ENCODE measurements around the gene SLC16A4.

The SLC16A4 gene

GRCh38 chr1:110335265-110335664, 55.6 kb downstream of the SLC16A4 start:
- peaks cover 6% of the 10 kb centered on the region for H4K20me1 ChIP-seq (ENCODE audit: insufficient read depth, low read length)
- no peak overlapping the region for H3K27ac ChIP-seq (ENCODE audit: low read length)
- H3K9me3 ChIP-seq (ENCODE audit: insufficient read depth, low read length, severe bottlenecking): no peaks in the 10 kb centered on the region
- no peak overlapping the region for H3K4me2 ChIP-seq (ENCODE audit: insufficient read depth, low read length)
- no peak overlapping the region for H3K4me3 ChIP-seq (ENCODE audit: low read depth in 1 of 2, low read length in 2 of 2)
- peaks cover 10% of the 10 kb centered on the region for H3K36me3 ChIP-seq (ENCODE audit: insufficient read depth, low read length)
- H3K79me2 ChIP-seq (ENCODE audit: insufficient read depth, low read length): peaks cover 22% of the 10 kb centered on the region
- no peak overlapping the region for H2AFZ ChIP-seq (ENCODE audit: low read depth, low read length)
- peaks cover 22% of the 10 kb centered on the region for H3K4me1 ChIP-seq (ENCODE audit: insufficient read depth, low read length)
- H3K27me3 ChIP-seq (ENCODE audit: insufficient read depth, low read length, poor library complexity): no peaks in the 10 kb centered on the region
- no peak for ATAC-seq (ENCODE audit: insufficient read depth, low read depth)
- DNase-seq: no peak
- TF ChIP-seq CTCF (IDR thresholded peaks at IDR 0.05; ENCODE audit: borderline replicate concordance, extremely low read depth, low read length, poor library complexity, severe bottlenecking) (no peak), EZH2 (IDR thresholded peaks at IDR 0.05; ENCODE audit: borderline replicate concordance, low read depth, low read length, severe bottlenecking) (no peak)
- no peak overlapping the region for H3K9ac ChIP-seq (ENCODE audit: low read depth, low read length)

- Histone ChIP-seq H4K20me1 (ENCODE audit: insufficient read depth, low read length) (no peaks in the 10 kb centered on the region), H3K4me1 (ENCODE audit: insufficient read depth, low read length) (no peaks in the 10 kb centered on the region), H3K9me3 (ENCODE audit: insufficient read depth, low read length, severe bottlenecking) (no peaks in the 10 kb centered on the region), H3K36me3 (ENCODE audit: insufficient read depth, low read length) (no peaks in the 10 kb centered on the region), H3K9ac (ENCODE audit: low read depth, low read length) (no peak overlapping the region), H3K4me3 (ENCODE audit: low read depth in 1 of 2, low read length in 2 of 2) (no peak overlapping the region), H3K79me2 (ENCODE audit: insufficient read depth, low read length) (no peaks in the 10 kb centered on the region), H2AFZ (ENCODE audit: low read depth, low read length) (no peak overlapping the region), H3K4me2 (ENCODE audit: insufficient read depth, low read length) (no peak overlapping the region), H3K27me3 (ENCODE audit: insufficient read depth, low read length, poor library complexity) (no peaks in the 10 kb centered on the region), H3K27ac (ENCODE audit: low read length) (no peak overlapping the region)
- TF ChIP-seq EZH2 (IDR thresholded peaks at IDR 0.05; ENCODE audit: borderline replicate concordance, low read depth, low read length, severe bottlenecking) (no peak), CTCF (IDR thresholded peaks at IDR 0.05; ENCODE audit: borderline replicate concordance, extremely low read depth, low read length, poor library complexity, severe bottlenecking) (no peak)
- DNase-seq (no peak), ATAC-seq (ENCODE audit: insufficient read depth, low read depth) (no peak)
These were observed 62.1 kb downstream of the SLC16A4 start for GRCh38 chr1:110328700-110329099.

GRCh38 chr1:110328274-110328673, 62.6 kb downstream of the SLC16A4 start:
- Histone ChIP-seq H3K27ac (ENCODE audit: low read length) (no peak overlapping the region), H3K4me2 (ENCODE audit: insufficient read depth, low read length) (no peak overlapping the region), H3K36me3 (ENCODE audit: insufficient read depth, low read length) (no peaks in the 10 kb centered on the region), H3K9ac (ENCODE audit: low read depth, low read length) (no peak overlapping the region), H3K4me1 (ENCODE audit: insufficient read depth, low read length) (no peaks in the 10 kb centered on the region), H3K9me3 (ENCODE audit: insufficient read depth, low read length, severe bottlenecking) (no peaks in the 10 kb centered on the region), H4K20me1 (ENCODE audit: insufficient read depth, low read length) (no peaks in the 10 kb centered on the region), H2AFZ (ENCODE audit: low read depth, low read length) (no peak overlapping the region), H3K79me2 (ENCODE audit: insufficient read depth, low read length) (no peaks in the 10 kb centered on the region), H3K4me3 (ENCODE audit: low read depth in 1 of 2, low read length in 2 of 2) (no peak overlapping the region), H3K27me3 (ENCODE audit: insufficient read depth, low read length, poor library complexity) (no peaks in the 10 kb centered on the region)
- no peak for ATAC-seq (ENCODE audit: insufficient read depth, low read depth)
- TF ChIP-seq EZH2 (IDR thresholded peaks at IDR 0.05; ENCODE audit: borderline replicate concordance, low read depth, low read length, severe bottlenecking) (no peak), CTCF (IDR thresholded peaks at IDR 0.05; ENCODE audit: borderline replicate concordance, extremely low read depth, low read length, poor library complexity, severe bottlenecking) (no peak)
- DNase-seq: no peak

GRCh38 chr1:110326826-110327225, 64.0 kb downstream of the SLC16A4 start:
- Histone ChIP-seq H3K36me3 (ENCODE audit: insufficient read depth, low read length) (no peaks in the 10 kb centered on the region), H3K9ac (ENCODE audit: low read depth, low read length) (no peak overlapping the region), H3K27me3 (ENCODE audit: insufficient read depth, low read length, poor library complexity) (no peaks in the 10 kb centered on the region), H3K79me2 (ENCODE audit: insufficient read depth, low read length) (no peaks in the 10 kb centered on the region), H3K4me2 (ENCODE audit: insufficient read depth, low read length) (no peak overlapping the region), H4K20me1 (ENCODE audit: insufficient read depth, low read length) (no peaks in the 10 kb centered on the region), H3K9me3 (ENCODE audit: insufficient read depth, low read length, severe bottlenecking) (no peaks in the 10 kb centered on the region), H2AFZ (ENCODE audit: low read depth, low read length) (no peak overlapping the region), H3K4me3 (ENCODE audit: low read depth in 1 of 2, low read length in 2 of 2) (no peak overlapping the region), H3K4me1 (ENCODE audit: insufficient read depth, low read length) (no peaks in the 10 kb centered on the region), H3K27ac (ENCODE audit: low read length) (no peak overlapping the region)
- TF ChIP-seq EZH2 (IDR thresholded peaks at IDR 0.05; ENCODE audit: borderline replicate concordance, low read depth, low read length, severe bottlenecking) (no peak), CTCF (IDR thresholded peaks at IDR 0.05; ENCODE audit: borderline replicate concordance, extremely low read depth, low read length, poor library complexity, severe bottlenecking) (no peak)
- ATAC-seq (ENCODE audit: insufficient read depth, low read depth): no peak
- DNase-seq: no peak
